Loucy (cell line): ENCODE results near the gene PCDHGA6.

ENCODE experiments used
- CTCF ChIP-seq: fragments of 200-600 bp; sonication (generic); conservative IDR thresholded peaks from 2 replicates; pipeline ENCODE4 v1.5.1; 2014; ENCODE audit warnings: mild to moderate bottlenecking, antibody characterized with exemption, low read length
- EZH2phosphoT487 ChIP-seq: fragments of 200-600 bp; IDR thresholded peaks from 2 replicates; pipeline ENCODE4 v1.6.1; 2018; ENCODE audit warnings: antibody characterized with exemption, mild to moderate bottlenecking, moderate library complexity, borderline replicate concordance

DNA sequence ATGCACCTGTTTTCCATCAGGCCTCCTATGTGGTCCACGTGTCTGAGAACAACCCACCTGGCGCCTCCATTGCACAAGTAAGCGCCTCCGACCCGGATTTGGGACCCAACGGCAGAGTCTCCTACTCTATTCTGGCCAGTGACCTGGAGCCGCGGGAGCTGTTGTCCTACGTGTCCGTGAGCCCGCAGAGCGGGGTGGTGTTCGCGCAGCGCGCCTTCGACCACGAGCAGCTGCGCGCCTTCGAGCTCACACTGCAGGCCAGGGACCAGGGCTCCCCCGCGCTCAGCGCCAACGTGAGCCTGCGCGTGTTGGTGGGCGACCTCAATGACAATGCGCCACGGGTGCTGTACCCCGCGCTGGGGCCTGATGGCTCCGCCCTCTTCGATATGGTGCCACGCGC lies 22.1 kb upstream of the PCDHGA6 start:
- TF ChIP-seq CTCF (no peak), EZH2phosphoT487 (no peak)
